Measurements from ENCODE around the gene PRKACA.
"Not testable (repeated sequence)": the region's sequence is repeated elsewhere in the genome, so short reads cannot be mapped to it uniquely, and the experiment has no call there.

The PRKACA gene

DNA sequence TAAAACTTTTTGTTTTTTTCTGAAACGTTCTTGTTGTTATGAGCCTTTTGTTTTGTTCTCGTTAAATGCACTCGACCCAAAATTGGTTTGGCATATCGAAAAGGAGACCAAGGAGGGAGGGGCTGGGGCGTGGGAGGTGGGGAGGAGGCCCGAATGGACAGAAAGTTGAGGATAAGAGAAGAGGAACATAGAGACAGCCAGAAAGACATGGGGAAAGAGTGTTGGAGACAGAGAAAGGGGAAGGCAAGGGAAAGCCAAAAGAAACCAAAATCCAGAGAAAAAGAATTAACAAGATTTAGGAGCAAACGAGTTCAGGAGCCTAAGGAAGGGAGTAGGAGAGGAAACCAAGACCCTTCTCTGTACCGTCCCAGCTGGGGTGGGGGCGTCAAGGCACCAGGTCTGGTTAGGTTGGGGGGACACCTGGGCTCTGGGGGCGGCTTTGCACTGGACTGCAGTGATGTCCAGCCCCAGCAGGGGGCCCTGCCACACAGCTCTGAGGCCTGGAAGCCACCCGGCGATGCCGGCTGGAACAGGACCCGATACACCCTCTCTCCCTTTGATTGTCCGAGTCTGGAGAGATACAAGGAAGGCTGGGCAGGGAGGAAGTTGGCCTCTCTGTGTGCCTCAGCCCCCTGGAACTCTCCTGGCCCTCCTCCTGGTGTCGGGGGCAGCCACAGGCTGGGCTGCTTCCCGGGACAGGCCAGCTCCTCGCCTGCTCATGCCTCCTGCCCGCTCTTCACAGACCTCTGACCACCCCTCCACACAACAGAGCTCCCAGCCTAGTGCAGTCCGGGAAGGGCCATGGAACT, 30.4 kb upstream of the PRKACA start:
- no peak for DNase-seq

DNA sequence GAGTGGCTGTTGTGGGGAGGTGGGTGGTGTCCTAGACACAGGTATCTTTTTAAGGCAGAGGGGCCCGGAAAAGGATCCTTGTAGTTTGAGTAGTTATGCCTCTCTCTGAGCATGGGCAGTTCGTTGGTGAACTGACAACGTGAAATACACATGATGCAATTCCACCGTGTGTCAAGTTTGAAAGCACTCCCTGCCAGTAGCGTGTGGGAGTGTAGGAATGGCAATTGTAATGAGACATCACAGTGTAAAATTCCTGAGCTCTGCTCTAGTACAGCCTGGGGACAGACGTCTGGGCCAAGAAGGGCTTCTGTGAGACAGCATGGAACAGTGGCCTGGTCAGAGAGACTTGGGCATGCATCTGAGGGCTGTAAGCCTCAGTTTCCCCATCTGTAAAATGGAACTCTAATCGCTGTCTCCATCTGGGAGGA, 29.2 kb upstream of the PRKACA start:
- DNase-seq = no peak

DNA sequence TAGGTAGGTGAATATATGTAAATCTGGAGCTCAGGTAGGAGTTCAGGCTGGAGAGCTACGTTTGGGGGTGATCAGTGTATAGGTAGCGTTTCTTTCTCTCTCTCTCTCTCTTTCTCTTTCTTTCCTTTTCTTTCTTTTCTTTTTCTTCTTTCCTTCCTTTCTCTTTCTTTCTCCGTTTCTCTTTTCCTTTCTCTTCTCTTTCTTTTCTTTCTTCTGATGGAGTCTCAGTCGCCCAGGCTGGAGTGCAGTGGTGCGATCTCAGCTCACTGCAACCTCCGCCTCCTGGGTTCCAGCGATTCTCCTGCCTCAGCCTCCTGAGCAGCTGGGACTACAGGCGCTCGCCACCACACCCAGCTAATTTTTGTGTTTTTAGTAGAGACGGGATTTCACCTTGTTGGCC, 28.6 kb upstream of the PRKACA start:
- DNase-seq = not testable (repeated sequence)

DNA sequence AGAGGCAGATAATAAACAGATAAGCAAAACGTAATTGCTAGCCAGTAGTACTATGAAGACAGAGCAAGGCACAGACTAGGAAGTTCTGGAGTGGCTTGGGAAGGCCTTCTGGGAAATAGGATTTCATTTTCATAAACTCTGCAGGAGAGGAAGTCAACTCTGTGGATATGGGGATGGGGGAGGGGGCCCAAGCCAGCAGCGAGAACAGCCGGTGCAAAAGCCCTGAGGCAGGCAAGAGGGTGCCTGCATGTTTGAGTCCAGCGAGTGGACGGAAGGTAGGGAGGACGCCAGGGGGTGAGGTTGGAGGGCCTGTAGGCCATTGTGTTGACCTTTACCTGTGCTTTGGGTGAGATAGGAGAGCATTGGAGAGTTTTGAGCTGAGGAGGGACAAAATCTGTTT, 27.8 kb upstream of the PRKACA start:
- DNase-seq = no peak

DNA sequence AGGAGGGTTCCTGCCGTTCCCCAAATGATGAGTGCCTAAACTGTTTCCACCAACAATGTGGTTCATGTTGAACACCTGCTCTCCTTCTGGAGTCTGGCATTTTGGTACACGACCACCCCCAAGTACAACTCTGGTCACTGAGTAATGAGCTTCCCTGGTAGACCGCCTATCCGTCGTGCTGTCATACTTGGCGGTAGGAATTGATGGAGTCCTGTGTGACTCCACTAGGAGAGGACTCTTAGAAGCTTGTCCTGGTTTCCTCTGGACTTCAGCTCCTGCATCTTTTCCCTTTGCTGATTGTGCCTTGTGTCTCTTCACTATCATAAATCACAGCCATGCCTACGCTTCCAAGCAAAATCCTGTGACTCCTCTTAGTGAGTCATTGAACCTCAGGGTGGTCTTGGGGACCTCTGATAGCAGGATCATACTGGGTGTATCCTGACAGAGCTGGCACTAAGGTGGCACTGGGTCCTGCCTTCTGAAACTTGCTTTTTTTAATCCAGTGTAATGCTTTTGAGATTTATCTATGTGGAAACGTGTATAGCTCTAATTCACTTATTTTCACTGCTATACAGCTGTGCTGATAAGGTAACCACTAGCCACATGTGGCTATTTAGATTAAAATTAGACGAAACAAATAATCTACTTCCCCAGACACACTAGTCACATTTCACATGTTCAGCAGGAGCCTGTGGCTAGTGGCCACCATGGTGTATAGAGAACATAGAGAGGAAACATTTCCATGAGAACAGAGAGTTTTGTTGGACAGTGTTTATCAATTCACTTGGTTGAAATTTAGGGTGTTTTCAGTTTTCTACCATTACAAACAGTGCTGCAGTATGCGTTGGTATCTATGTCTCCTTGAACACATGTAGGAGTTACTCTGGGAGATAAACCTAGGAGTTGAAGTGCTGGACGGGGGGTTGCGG, 25.0 kb upstream of the PRKACA start:
- no peak for DNase-seq

DNA sequence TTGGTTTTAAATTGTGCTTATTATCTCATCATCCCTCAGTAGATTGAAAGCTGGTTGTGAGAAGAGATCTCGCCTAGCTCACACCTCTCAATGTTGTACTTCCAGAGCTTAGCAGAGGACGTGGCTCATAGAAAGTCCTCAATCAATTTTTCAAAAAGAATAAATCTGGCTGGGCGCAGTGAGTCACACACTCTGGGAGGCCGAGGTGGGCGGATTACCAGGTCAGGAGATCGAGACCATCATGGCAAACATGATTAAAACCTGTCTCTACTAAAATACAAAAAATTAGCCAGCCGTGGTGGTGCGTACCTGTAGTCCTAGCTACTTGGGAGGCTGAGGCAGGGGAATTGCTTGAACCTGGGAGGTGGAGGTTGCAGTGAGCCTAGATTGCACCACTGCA, 23.5 kb upstream of the PRKACA start:
- no peak for DNase-seq

DNA sequence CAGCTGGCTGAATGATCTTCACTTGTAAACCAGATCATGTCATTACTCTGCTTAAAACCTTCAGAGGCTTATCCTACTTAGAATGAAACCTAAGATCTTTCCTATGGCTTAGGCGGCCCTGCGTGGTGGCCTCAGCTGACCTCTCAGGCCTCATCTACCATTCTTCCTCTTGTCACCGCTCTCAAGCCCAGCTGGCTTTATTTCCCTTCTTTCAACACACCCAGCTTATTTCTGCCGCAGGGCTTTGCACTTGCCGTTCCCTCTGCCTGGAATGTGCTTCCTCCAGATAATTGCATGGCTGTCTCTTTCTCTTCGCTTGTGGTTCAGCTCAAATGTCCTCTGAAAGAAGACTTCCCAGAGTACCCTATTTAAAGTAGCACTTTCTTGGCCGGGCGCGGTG, 22.4 kb upstream of the PRKACA start:
- no peak for DNase-seq

DNA sequence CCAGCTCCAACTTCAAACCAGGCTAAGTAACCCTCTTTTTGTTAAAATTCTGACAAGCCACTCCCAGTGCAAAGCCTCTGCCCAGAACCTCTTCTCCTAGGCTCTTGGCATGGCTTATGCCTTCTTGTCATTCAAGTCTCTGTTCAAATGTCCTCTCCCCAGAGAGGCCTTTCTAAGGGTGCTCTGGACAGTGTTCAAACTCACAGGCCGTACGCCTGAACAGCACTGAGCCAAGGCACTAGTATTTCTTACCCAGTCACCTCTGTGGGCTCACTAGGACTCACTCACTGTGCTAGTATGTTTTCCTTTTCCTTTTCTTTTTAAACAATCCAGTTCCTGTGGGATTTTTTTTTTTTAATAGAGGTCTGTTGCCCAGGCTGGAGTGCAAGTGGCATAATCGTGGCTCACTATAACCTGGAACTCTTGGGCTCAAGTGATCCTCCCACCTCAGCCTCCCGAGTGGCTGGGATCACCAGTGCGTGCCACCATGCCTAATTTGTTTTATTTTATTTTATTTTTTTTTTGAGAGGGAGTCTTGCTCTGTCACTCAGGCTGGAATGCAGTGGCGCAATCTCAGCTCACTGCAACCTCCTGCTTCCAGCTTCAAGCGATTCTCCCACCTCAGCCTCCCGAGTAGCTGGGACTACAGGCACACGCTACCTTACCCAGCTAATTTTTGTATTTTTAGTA, 21.2 kb upstream of the PRKACA start:
- no peak for DNase-seq

DNA sequence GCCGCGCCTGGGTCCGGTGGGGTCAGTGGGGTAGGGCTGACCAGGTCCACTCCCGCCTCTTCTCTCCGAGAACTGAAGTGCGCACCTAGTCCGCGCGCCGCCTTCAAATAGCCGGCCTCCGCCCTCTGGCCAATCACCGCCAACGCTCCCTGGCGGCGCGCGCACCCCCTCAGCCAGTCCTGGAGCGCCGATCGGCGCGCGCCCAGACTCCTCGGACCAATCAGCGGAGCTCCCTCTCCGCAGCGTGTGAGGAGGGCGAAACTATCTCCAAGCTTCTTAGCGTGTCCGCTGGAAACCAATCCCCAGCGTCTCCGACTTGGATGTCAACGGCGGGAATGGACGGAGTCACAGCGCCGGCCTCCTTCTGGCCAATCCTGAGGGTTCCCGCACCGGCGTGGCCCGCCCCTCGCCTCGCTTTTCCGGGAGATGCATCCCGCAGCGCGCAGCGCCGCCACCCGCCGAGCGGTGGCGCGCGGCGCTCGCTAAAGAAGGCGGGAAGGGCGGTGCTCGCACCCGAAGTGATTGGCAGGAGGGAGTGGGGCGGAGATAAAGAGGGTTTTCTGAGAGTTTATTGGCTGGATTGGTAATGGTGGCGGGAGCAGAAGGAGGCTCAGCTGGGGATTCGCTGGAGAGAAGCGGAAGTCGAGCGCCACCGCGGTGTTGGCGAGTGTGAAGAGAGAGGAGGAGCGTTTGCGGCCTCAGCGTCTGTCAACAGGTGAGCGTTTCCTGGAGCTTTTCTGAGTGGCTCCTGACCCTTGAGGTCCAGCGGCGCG, 19.1 kb upstream of the PRKACA start, which contains the start of gene ASF1B:
TSS of gene ASF1B (minus strand) at position 81 of the 773 bp plus-strand sequence. CDS start 133 bp downstream, outside the sequence.
- peak; percentile 99 for DNase-seq

DNA sequence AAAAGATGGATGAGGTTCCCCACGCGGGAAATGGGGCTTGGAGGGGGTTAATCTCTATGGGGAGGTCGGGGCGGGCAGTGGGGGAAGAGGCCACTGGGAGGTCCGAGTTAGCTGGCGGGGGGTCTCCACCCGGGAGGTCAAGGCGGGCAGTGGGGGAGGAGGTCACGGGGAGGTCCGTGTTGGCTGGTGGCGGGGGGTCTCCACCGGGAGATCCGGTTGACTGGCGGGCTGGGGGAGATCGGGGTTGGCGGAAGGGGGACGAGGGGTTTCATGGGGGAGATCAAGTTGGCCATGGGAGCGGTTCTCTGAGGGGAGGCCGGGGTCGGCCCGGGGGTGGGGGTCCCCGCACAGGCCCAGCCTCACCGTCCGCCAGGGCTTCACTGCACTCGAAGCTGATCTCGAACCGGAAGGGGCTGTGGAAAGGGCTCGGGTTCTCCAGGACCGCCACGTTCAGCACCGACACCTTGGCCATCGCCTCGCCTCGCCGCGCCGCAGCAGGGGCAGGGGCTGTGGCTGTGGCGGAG, 18.5 kb upstream of the PRKACA start:
- no peak for DNase-seq

DNA sequence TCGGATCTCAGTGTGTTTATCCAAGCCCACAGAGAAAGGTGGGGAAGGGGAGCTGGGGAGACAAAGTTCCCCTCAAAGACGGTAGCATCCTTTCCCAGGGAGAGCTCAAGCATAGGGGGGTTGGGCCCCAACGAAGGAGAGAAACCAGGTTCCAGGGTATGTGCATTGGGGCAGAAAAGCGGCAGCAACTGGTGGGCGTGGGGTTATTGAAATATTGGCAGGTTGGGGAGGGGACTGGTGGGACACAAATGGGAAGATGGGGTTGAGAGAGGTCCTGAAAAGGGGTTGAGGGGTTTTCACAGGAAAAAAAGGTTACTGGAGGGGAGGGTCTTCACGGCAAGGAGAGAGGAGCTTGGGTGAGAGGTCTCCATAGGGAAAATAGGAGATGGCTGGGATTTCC, 17.8 kb upstream of the PRKACA start:
- DNase-seq = no peak

DNA sequence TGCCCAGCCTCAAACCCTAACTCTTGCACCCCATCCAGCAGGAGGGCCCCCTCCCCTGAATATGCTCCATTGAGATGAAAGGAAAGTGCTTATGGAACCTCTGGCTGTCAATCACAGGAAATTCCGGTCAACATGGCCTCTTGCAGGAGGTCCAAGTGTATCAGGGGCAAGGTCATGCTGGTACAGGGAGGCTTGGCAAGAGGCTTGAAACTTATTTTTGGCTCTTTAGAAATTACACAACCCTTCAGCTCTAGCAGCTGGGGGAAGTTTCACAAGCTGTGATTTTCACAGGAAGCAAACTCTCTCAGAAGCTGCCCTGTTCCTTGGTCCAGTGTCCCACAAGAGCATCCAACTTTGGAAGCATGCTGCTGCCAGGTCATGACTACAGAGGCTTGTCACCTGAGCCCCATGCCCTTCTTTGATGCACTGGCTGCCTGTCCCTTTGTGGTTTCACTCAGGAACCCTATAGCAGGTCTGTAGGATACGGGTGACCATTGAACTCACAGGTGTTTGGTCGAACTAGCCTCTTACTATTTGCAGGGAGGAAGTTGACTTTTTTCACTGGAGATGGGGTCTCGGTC, 10.5 kb upstream of the PRKACA start:
- no peak for DNase-seq

DNA sequence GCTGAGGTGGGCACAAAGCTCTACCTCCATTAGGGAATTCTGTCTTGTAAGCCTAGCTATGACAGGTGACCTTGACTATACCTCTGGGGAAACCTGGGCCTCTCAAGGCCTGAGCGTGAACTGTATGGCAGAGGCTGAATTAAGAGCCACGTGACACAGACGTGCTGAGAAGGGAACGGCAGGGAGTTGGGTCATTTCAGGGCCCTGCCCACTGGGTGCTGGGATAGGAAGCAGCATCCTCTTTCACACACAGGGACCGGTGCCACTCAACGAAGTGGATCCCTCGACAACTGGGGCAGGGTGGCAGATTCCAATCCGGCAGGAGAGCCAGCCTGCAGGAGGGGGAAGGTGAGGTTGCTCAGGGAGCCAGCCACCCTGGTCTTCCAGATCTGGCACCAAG, 9.6 kb upstream of the PRKACA start:
- DNase-seq = no peak

DNA sequence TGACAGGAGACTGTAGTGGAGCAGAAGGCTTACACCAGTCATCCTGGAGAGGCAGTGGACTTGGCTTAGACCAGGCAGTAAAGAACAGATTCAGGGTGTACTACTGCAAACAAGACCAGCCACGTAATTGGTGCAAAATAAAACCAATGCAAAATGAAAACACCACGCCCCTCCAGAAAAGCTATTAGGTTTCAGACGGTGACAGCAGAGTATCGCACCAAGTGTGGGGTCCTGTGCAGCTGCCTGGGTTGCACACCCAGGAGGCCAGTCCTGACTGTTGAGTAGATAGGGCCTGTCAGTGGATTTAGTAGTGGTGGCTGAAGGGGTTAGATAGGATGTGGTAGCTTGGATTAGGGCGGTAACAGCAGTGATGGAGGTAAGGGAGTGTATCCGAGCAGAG, 5.4 kb upstream of the PRKACA start:
- DNase-seq = no peak

DNA sequence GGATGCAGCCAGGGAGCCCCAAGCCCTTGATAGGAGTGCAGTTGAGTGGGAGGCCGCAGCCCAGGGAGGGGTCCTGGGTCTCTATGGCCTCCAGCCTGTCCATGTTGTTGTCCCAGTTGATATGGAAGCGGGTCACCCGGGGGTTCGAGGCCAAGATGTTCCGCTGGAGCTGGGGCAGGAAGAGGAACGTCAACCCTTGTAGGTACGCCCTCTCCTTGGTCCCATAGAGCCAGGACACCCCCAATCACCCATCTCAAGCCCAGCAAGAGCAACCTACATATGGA, 2.9 kb upstream of the PRKACA start:
- DNase-seq = no peak

DNA sequence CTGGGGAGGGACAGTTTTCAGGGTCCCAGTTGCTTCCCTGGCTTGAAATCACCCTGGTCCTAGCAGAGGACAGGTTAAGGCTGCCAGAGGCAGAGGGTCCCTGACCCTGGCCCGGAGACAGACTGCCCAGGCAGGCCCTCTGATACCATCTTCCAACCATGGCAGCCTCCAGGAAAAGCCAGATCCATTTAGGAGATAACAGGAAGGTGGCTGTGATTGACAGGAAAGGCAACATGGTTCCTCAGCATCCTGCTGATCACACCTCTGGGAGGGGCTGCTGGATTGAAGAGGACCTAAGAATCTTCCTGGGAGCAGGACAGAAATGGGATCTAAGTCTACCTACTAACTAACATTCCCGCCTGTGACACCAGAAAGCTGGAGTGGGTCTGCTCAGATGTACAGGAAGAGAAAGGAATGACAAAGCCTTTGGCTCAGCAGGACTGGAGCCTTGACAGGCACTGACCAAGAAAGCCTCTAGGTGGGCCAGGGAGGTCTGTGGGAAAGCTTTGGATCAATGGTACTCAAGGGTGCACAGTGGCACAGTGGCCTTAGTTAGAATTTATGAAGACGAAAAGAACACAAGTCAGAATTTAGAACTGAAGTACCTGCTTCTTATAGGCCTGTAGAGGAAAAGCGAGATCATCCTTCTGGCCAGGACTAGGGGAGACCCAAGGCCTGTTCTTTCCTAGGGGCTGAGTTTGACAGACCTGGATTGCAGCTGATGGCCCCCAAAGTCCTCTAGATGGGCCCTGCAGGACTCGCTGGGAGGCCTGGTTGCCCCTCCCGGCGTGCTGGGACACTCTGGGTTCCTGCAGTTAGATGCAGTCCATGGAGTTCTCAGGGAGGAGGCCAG, 2.3 kb upstream of the PRKACA start:
- DNase-seq = no peak

DNA sequence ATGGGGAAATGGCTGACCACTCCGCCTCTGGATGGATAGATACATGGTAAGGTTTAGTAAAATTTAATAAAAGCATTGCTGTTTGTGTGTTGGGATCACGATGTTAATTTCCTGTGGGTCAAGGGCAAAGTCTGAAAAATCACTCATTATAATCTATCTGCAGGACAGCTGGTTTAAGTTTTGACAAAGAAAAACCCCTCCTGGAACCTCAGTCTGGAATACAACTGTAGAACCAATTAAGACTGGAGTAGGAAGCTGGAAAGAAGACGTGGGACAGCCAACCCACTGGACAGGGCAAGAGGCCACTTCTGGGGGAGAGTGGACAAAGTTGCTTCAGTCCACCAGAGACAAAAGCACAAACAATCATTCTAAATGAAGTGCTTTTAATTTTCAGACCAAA, 1.6 kb upstream of the PRKACA start:
- DNase-seq = no peak

DNA sequence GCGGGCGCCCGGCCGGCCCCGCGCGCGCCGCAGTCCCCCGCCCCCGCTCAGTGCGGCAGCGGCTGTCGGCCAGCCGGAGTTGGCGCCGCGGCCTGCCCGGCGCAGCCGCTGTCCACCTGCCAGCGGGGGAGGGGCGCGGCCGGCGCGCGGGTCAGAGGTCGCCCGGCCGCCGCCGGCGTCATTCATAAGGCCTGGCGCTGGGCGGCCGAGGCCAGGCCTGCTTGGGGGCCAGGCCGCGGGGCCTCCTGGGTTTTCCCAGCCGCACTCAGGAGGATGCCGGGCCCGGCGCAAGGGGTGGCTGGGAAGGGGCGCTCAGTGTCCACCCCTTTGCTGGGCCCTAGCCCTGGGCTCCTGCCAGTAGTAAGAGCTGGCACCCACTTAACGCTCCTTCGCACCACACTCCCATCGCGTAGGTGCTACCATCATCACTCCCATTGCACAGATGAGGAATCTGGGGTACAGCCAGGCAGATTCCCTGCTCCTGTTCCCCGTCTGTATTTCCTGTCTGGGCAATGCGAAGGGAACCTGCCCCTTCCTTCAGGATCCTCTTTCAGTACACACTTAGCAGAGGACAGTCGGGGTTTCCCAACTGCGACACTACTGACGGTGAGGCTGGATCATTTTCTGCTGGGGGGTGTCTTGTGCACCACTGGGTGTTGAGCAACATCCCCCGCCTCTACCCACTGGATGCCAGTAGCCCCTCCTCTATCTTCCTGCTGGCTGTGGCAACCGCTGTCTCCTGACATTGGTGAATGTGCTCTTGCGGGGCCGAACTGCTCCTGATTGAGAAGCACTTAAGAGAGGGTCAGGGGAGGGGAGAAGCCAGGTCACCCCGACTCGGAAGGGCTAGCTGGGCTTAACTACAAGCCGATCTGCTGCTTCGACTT, 846 bp upstream of the PRKACA start:
- DNase-seq = peak; percentile 72

DNA sequence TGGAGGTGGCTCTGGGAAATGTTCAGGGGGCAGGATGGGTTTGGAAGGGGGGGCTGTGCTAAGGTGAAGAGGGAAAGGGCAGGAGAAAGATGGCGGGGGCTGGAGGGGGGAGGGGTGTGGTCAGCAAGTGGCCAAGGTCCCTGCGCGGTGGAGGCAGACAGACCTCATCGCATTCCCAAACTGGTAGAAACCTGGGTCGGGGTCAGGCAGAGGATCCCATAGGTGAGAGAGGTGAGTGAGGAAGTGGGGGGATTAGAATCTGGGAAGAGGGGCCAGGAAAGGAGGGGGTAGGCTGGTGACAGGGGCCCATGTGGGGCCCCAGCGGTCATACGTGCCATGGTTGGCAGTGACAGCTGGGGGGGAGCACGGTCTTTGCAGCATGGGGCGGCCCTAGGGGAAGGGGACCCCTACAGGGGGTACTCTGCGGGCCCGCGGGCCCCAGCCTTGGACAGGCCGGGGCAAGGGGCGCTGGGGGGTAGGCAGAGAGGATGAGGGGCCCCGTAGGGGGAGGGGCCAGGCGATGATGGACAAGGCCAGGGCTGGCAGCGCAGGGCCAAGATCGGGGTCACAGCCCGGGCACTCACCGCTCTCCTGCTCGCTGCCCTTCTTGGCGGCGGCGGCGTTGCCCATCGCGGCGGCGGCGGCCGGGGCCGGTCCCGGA, 514 bp downstream of the PRKACA start:
- DNase-seq = no peak

DNA sequence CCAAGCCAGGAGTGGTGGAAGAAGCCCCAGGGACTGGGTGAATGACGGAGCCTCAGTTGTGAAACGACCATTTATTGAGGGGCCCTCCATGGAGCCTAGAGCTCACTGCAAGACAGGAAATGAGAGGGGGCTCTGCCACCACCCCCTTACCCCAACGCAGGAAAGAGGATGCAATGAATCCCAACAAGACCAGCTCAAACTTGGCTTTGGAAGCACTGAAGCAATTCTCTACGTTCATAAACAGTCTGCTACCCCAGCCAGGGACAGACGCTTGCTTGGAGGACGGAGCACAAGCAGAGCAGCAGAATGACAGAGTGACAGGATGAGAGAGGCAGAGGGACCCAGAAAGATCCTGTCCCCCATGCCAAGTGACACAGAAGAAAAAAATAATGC, 1.0 kb downstream of the PRKACA start:
- no peak for DNase-seq

Data from SIG-M5 (cell line).